Endodermal cell (in vitro differentiated cells): ENCODE data around the gene LINC01488. TPM values are rescaled to one million over a fixed set of nuclear protein-coding genes. Genes with fewer than 3 reads are reported as not detected.

ENCODE experiments used
- DNase-seq: peaks from one replicate; pipeline ENCODE4 v3.0.0-alpha.2; 2017
- H3K27ac ChIP-seq: 2 replicates; pipeline ENCODE4 v1.5.1; 2013; ENCODE audit warnings: mild to moderate bottlenecking, low read depth, low read length, moderate library complexity
- H3K27me3 ChIP-seq: 2 replicates; pipeline ENCODE4 v1.6.1; 2013; ENCODE audit warnings: mild to moderate bottlenecking, low read length, moderate library complexity; ENCODE audit not compliant: insufficient read depth, control insufficient read depth, poor library complexity, severe bottlenecking
- H3K36me3 ChIP-seq: 2 replicates; pipeline ENCODE4 v1.7.0; 2013; ENCODE audit warnings: mild to moderate bottlenecking, low read length, moderate library complexity; ENCODE audit not compliant: control insufficient read depth, insufficient read depth
- H3K4me1 ChIP-seq: one replicate; pipeline ENCODE4 v1.7.0; 2013; ENCODE audit warnings: low read length; ENCODE audit not compliant: control insufficient read depth, insufficient read depth
- H3K4me3 ChIP-seq: 2 replicates; pipeline ENCODE4 v1.5.1; 2013; ENCODE audit warnings: mild to moderate bottlenecking, low read length, moderate library complexity
- H3K9ac ChIP-seq: 2 replicates; pipeline ENCODE4 v1.6.1; 2013; ENCODE audit warnings: mild to moderate bottlenecking, low read length, moderate library complexity; ENCODE audit not compliant: poor library complexity, severe bottlenecking; ENCODE audit errors: extremely low read depth
- H3K9me3 ChIP-seq: 2 replicates; pipeline ENCODE4 v1.6.1; 2013; ENCODE audit warnings: mild to moderate bottlenecking, low read length, moderate library complexity; ENCODE audit not compliant: control insufficient read depth
- H3K27ac Mint-ChIP-seq: 2 replicates; pipeline ENCODE4 v1.8.0; 2020; ENCODE audit warnings: mixed read lengths
- H3K27me3 Mint-ChIP-seq: 2 replicates; pipeline ENCODE4 v1.8.0; 2021; ENCODE audit warnings: mild to moderate bottlenecking, mixed read lengths; ENCODE audit not compliant: insufficient read depth
- H3K36me3 Mint-ChIP-seq: 2 replicates; pipeline ENCODE4 v1.8.0; 2020; ENCODE audit warnings: low read depth, mixed read lengths
- H3K4me1 Mint-ChIP-seq: 2 replicates; pipeline ENCODE4 v1.8.0; 2020; ENCODE audit warnings: mixed read lengths
- H3K4me3 Mint-ChIP-seq: 2 replicates; pipeline ENCODE4 v1.8.0; 2020; ENCODE audit warnings: mild to moderate bottlenecking, moderate library complexity, mixed read lengths
- H3K9me3 Mint-ChIP-seq: 2 replicates; pipeline ENCODE4 v1.8.0; 2020; ENCODE audit warnings: mild to moderate bottlenecking, mixed read lengths
- CTCF ChIP-seq: fragments of 200-600 bp; sonication (generic); conservative IDR thresholded peaks from 2 replicates; pipeline ENCODE4 v1.5.0; 2021; ENCODE audit warnings: antibody characterized with exemption, mild to moderate bottlenecking
- WGBS, 2 experiments: methylation state at CpG; one replicate each; pipeline versions ENCODE4 v1.1.5 to v1.1.7; 2013; ENCODE audit warnings: missing lambda C conversion rate in 2 of 2, mixed read lengths in 1 of 2; ENCODE audit not compliant: insufficient coverage in 1 of 2, insufficient read length in 1 of 2; 5-methylcytosine and 5-hydroxymethylcytosine counted together
- total RNA-seq, 2 donors: library from RNA; stranded (reverse); fragmentation: NEBNext Ultra II Directional in 1 of 2; extraction: Animal tissue kit (Norgen Biotek cat#: 25700) in 1 of 2; gene quantifications; 2 replicates in 1 of 2; 3 replicates in 1 of 2; pipeline ENCODE4 v1.2.1, GENCODE V29; 2021

Gene LINC01488
- total RNA-seq, 2 donors from 2014 or later, result not detected

GRCh38 chr11:69451289-69451688 lies 30.2 kb upstream of the LINC01488 start:
- Histone ChIP-seq H3K9ac (no peak overlapping the region), H3K9me3 (no peaks in the 10 kb centered on the region), H3K4me1 (no peaks in the 10 kb centered on the region), H3K4me3 (no peak overlapping the region), H3K27ac (no peak overlapping the region), H3K27me3 (no peaks in the 10 kb centered on the region), H3K36me3 (no peaks in the 10 kb centered on the region)
- Mint-ChIP-seq H3K9me3 (no peaks in the 10 kb centered on the region), H3K4me1 (no peaks in the 10 kb centered on the region), H3K27ac (no peak overlapping the region), H3K36me3 (no peaks in the 10 kb centered on the region), H3K27me3 (no peaks in the 10 kb centered on the region), H3K4me3 (no peak overlapping the region)
- no peak for DNase-seq
- TF ChIP-seq CTCF, result no peak

GRCh38 chr11:69452206-69452987 lies 29.1 kb upstream of the LINC01488 start:
- H3K27ac ChIP-seq, result no peak overlapping the region
- Mint-ChIP-seq H3K9me3 (peaks cover 10% of the 10 kb centered on the region), H3K4me3 (no peak overlapping the region), H3K4me1 (no peaks in the 10 kb centered on the region), H3K36me3 (no peaks in the 10 kb centered on the region), H3K27me3 (no peaks in the 10 kb centered on the region), H3K27ac (no peak overlapping the region)
- 85 to 98% methylated on average over 5 to 6 of the region's 6 CpGs for WGBS, 2 experiments
- H3K4me3 ChIP-seq, result no peak overlapping the region
- H3K9ac ChIP-seq, result no peak overlapping the region
- no peak for TF ChIP-seq CTCF
- DNase-seq, result no peak
- H3K4me1 ChIP-seq, result no peaks in the 10 kb centered on the region
- no peaks in the 10 kb centered on the region for H3K9me3 ChIP-seq
- no peaks in the 10 kb centered on the region for H3K27me3 ChIP-seq
- no peaks in the 10 kb centered on the region for H3K36me3 ChIP-seq

- Histone ChIP-seq H3K9me3 (no peaks in the 10 kb centered on the region), H3K9ac (no peak overlapping the region), H3K4me3 (no peak overlapping the region), H3K36me3 (no peaks in the 10 kb centered on the region), H3K27me3 (no peaks in the 10 kb centered on the region), H3K4me1 (no peaks in the 10 kb centered on the region), H3K27ac (no peak overlapping the region)
- H3K4me3 Mint-ChIP-seq, result no peak overlapping the region
- H3K9me3 Mint-ChIP-seq, result peaks cover 10% of the 10 kb centered on the region
- H3K27me3 Mint-ChIP-seq, result no peaks in the 10 kb centered on the region
- no peak for TF ChIP-seq CTCF
- H3K36me3 Mint-ChIP-seq, result no peaks in the 10 kb centered on the region
- 83 to 89% methylated on average over 1 to 6 of the region's 6 CpGs for WGBS, 2 experiments
- H3K4me1 Mint-ChIP-seq, result no peaks in the 10 kb centered on the region
- no peak overlapping the region for H3K27ac Mint-ChIP-seq
- no peak for DNase-seq
These were observed 28.3 kb upstream of the LINC01488 start for GRCh38 chr11:69453151-69453550.
